ENCODE measurements around the gene FNIP2. TPM values are rescaled to one million over a fixed set of nuclear protein-coding genes. Genes with fewer than 3 reads are reported as not detected.

FNIP2 gene
- polyA plus RNA-seq, 1 of the 3 experiments (the other 2 are of a cell fraction) = 0.97 TPM

DNA sequence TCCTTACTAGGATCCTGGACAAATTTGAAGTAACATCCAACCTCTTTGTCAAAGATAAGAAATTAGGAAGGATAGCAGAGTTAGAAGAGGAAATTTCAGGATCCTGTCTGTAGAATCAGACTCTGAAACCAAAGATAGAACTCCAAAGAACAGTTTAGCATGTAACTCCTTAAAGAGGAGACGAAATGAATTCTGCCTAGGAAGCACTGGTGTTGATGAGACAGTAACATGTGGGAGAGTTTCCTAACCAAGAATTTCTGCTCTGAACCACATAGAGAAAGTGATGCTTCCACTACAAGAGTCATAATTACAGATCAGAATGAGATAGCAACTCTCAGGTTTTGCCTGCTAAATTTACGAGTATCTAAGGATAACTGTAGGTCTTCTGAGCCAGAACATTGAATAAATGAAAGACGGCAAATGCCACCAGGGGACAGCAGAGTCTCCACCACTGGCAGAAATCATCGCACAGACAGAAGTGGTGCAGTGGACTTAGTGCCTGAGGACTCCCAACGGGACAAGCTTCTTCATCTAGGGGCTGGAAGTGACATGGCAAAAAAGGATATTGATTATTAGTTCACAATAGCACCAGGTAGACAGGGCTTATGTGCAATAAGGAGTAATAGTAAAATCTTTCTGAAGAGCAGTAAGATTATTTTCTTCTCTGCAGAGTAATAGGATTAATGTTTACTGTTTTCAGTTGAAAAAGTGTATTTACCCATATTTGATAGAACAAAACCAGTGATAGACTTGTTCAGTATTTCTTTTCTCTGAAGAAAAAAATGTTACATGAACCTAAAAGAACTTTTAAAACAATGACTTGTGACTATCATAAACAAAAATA is 38.9 kb upstream of the FNIP2 start:
- Histone ChIP-seq H3K9me3 (no peaks in the 10 kb centered on the region), H2AFZ (ENCODE audit: low read depth) (peak overlapping the region; percentile 31; the same call in 1 of the 2 replicates), H4K20me1 (ENCODE audit: insufficient read depth) (no peaks in the 10 kb centered on the region), H3K9ac (no peak overlapping the region), H3K27ac (ENCODE audit: low read depth in 2 of 2, low read length in 1 of 2) (no peak overlapping the region), H3K4me3 (ENCODE audit: low read depth in 2 of 2, low read length in 1 of 2) (no peak overlapping the region), H3K4me1 (ENCODE audit: control insufficient read depth in 1 of 2, insufficient read depth in 2 of 2, low read depth in 1 of 2, low read length in 1 of 2) (no peaks in the 10 kb centered on the region), H3F3A (replicated peaks; ENCODE audit: insufficient read depth) (no peaks in the 10 kb centered on the region), H3K36me3 (replicated peaks in 1 of 2; ENCODE audit: control insufficient read depth in 1 of 2, insufficient read depth in 2 of 2, low read length in 1 of 2) (no peaks in the 10 kb centered on the region), H3K79me2 (ENCODE audit: insufficient read depth) (no peaks in the 10 kb centered on the region), H3K9me2 (no peaks in the 10 kb centered on the region), H3K4me2 (no peak overlapping the region), H3K27me3 (ENCODE audit: insufficient read depth) (no peaks in the 10 kb centered on the region)
- ChIA-PET CTCF (interaction anchor here (0.5 to 1.7 kb wide), 35 partner anchors 9 to 714 kb away, joined by 3 to 16 read pairs (median 4); no protein-coding TSS in a partner anchor), POLR2A (no interaction called here)
- TF ChIP-seq SIN3A (IDR thresholded peaks at IDR 0.05; ENCODE audit: borderline replicate concordance, low read depth, low read length) (no peak), EP300 (IDR thresholded peaks at IDR 0.05; ENCODE audit: borderline replicate concordance in 1 of 2, low read depth in 1 of 2, low read length in 1 of 2) (no peak), CTCF (IDR thresholded peaks at IDR 0.05) (peak; percentile 93), JUND (IDR thresholded peaks at IDR 0.05) (no peak), RAD21 (IDR thresholded peaks at IDR 0.05; ENCODE audit: low read length) (peak; percentile 97), RCOR1 (IDR thresholded peaks at IDR 0.05; ENCODE audit: low read length) (0 out of 2 replicates have a peak, but pooled peaks have one; percentile 14), FOXM1 (IDR thresholded peaks at IDR 0.05; ENCODE audit: low read depth) (no peak), GABPA (IDR thresholded peaks at IDR 0.05; ENCODE audit: low read depth) (no peak), SMC3 (IDR thresholded peaks at IDR 0.05; ENCODE audit: low read depth, low read length) (peak; percentile 99)
- WGBS (ENCODE audit: low lambda C conversion rate) = 29% methylated on average over 5 of the region's 5 CpGs
- DNase-seq = peak; percentile 75

- Histone ChIP-seq H3K4me1 (ENCODE audit: control insufficient read depth in 1 of 2, insufficient read depth in 2 of 2, low read depth in 1 of 2, low read length in 1 of 2) (no peaks in the 10 kb centered on the region), H3K9ac (no peak overlapping the region), H3K4me3 (ENCODE audit: low read depth in 2 of 2, low read length in 1 of 2) (no peak overlapping the region), H3K4me2 (no peak overlapping the region), H3K79me2 (ENCODE audit: insufficient read depth) (no peaks in the 10 kb centered on the region), H3K27me3 (ENCODE audit: insufficient read depth) (no peaks in the 10 kb centered on the region), H3F3A (replicated peaks; ENCODE audit: insufficient read depth) (no peaks in the 10 kb centered on the region), H3K9me2 (no peaks in the 10 kb centered on the region), H3K27ac (ENCODE audit: low read depth in 2 of 2, low read length in 1 of 2) (no peak overlapping the region), H2AFZ (ENCODE audit: low read depth) (no peak overlapping the region), H3K9me3 (no peaks in the 10 kb centered on the region), H3K36me3 (replicated peaks in 1 of 2; ENCODE audit: control insufficient read depth in 1 of 2, insufficient read depth in 2 of 2, low read length in 1 of 2) (no peaks in the 10 kb centered on the region), H4K20me1 (ENCODE audit: insufficient read depth) (no peaks in the 10 kb centered on the region)
- POLR2A ChIA-PET = no interaction called here
- CTCF ChIA-PET = interaction anchor here (0.7 to 2.0 kb wide), 4 partner anchors 9 to 464 kb away, joined by 3 to 13 read pairs (median 4); no protein-coding TSS in a partner anchor
- WGBS (ENCODE audit: low lambda C conversion rate) = 97% methylated on average over 2 of the region's 2 CpGs
- no peak for DNase-seq
- no peak for TF ChIP-seq GABPA (IDR thresholded peaks at IDR 0.05; ENCODE audit: low read depth)
- TF ChIP-seq RFX5 (IDR thresholded peaks at IDR 0.05; ENCODE audit: low read length) = no peak
- no peak for TF ChIP-seq EZH2phosphoT487 (IDR thresholded peaks at IDR 0.05; ENCODE audit: borderline replicate concordance, low read depth)
- no peak for TF ChIP-seq USF1 (IDR thresholded peaks at IDR 0.05; ENCODE audit: borderline replicate concordance, low read depth)
- TF ChIP-seq, protein P1, sequence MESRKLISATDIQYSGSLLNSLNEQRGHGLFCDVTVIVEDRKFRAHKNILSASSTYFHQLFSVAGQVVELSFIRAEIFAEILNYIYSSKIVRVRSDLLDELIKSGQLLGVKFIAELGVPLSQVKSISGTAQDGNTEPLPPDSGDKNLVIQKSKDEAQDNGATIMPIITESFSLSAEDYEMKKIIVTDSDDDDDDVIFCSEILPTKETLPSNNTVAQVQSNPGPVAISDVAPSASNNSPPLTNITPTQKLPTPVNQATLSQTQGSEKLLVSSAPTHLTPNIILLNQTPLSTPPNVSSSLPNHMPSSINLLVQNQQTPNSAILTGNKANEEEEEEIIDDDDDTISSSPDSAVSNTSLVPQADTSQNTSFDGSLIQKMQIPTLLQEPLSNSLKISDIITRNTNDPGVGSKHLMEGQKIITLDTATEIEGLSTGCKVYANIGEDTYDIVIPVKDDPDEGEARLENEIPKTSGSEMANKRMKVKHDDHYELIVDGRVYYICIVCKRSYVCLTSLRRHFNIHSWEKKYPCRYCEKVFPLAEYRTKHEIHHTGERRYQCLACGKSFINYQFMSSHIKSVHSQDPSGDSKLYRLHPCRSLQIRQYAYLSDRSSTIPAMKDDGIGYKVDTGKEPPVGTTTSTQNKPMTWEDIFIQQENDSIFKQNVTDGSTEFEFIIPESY (IDR thresholded peaks at IDR 0.05; ENCODE audit: borderline replicate concordance, low read depth) = no peak
- TF ChIP-seq, protein P2, sequence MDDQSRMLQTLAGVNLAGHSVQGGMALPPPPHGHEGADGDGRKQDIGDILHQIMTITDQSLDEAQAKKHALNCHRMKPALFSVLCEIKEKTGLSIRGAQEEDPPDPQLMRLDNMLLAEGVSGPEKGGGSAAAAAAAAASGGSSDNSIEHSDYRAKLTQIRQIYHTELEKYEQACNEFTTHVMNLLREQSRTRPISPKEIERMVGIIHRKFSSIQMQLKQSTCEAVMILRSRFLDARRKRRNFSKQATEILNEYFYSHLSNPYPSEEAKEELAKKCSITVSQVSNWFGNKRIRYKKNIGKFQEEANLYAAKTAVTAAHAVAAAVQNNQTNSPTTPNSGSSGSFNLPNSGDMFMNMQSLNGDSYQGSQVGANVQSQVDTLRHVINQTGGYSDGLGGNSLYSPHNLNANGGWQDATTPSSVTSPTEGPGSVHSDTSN (IDR thresholded peaks at IDR 0.05) = no peak
- TF ChIP-seq POLR2AphosphoS5 (IDR thresholded peaks at IDR 0.05; ENCODE audit: low read depth, low read length) = no peak
- TF ChIP-seq NFIC (IDR thresholded peaks at IDR 0.05; ENCODE audit: borderline replicate concordance) = no peak
- TF ChIP-seq, protein P3, sequence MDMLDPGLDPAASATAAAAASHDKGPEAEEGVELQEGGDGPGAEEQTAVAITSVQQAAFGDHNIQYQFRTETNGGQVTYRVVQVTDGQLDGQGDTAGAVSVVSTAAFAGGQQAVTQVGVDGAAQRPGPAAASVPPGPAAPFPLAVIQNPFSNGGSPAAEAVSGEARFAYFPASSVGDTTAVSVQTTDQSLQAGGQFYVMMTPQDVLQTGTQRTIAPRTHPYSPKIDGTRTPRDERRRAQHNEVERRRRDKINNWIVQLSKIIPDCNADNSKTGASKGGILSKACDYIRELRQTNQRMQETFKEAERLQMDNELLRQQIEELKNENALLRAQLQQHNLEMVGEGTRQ (IDR thresholded peaks at IDR 0.05; ENCODE audit: borderline replicate concordance, low read depth, low read length) = no peak
- TF ChIP-seq GATA2 (CRISPR knock-in tag; IDR thresholded peaks at IDR 0.05) = no peak
- TF ChIP-seq NRF1 (IDR thresholded peaks at IDR 0.05; ENCODE audit: low read depth, low read length) = no peak
- TF ChIP-seq RCOR1 (IDR thresholded peaks at IDR 0.05; ENCODE audit: low read length) = no peak
- TF ChIP-seq ELF1 (IDR thresholded peaks at IDR 0.05) = no peak
- no peak for TF ChIP-seq TAF1 (IDR thresholded peaks at IDR 0.05; ENCODE audit: borderline replicate concordance, low read depth, low read length)
These were observed 30.0 kb upstream of the FNIP2 start for GRCh38 chr4:158738866-158739265.

Data from SK-N-SH (cell line).